ENCODE measurements around the gene ERVH48-1.

- TF ChIP-seq CTCF (IDR thresholded peaks at IDR 0.05; ENCODE audit: low read depth, low read length, missing input control), result no peak
- TF ChIP-seq EGR1 (IDR thresholded peaks at IDR 0.05; ENCODE audit: low read depth in 2 of 2), result no peak
- no peak for TF ChIP-seq MAX (IDR thresholded peaks at IDR 0.05)
- no peak for TF ChIP-seq GABPA (IDR thresholded peaks at IDR 0.05 in 1 of 2, conservative IDR thresholded peaks at IDR 0.05 in 1 of 2)
- TF ChIP-seq TAF1 (conservative IDR thresholded peaks at IDR 0.05), result no peak
- TF ChIP-seq RAD21 (IDR thresholded peaks at IDR 0.05), result no peak
- TF ChIP-seq YY1 (IDR thresholded peaks at IDR 0.05), result no peak
- TF ChIP-seq, protein P1, sequence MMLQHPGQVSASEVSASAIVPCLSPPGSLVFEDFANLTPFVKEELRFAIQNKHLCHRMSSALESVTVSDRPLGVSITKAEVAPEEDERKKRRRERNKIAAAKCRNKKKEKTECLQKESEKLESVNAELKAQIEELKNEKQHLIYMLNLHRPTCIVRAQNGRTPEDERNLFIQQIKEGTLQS (IDR thresholded peaks at IDR 0.05), result no peak
Observed at GRCh38 chr21:42880352-42880751, 45.1 kb downstream of the ERVH48-1 start.

Data from liver (tissue), 3 donors.